GM12878 (cell line): ENCODE data around the gene CCDC149.

ENCODE experiments used
- POLR2A ChIP-seq: IDR thresholded peaks from 2 replicates; pipeline ENCODE4 v1.6.1; 2011; ENCODE audit warnings: low read depth, mild to moderate bottlenecking, low read length
- TCF3 ChIP-seq: IDR thresholded peaks from 2 replicates; pipeline ENCODE4 v1.6.1; 2012; ENCODE audit warnings: low read depth, mild to moderate bottlenecking, low read length, borderline replicate concordance; ENCODE audit not compliant: insufficient read depth
- ZNF217 ChIP-seq: fragments of 450-650 bp; IDR thresholded peaks from 2 replicates; pipeline ENCODE4 v1.6.1; 2017; ENCODE audit warnings: antibody characterized with exemption, mild to moderate bottlenecking
- TF ChIP-seq, protein P1 (sequence below), 3 experiments: IDR thresholded peaks in 2 of 3; conservative IDR thresholded peaks in 1 of 3; 2 replicates each; pipeline ENCODE4 v1.5.1; 2011; ENCODE audit warnings: low read depth in 3 of 3, low read length in 3 of 3, mild to moderate bottlenecking in 3 of 3, control low read depth in 2 of 3, moderate library complexity in 2 of 3, inconsistent platforms in 1 of 3, mixed read lengths in 1 of 3; ENCODE audit not compliant: control insufficient read depth in 2 of 3, insufficient read depth in 1 of 3; ENCODE audit errors: extremely low read depth in 1 of 3

DNA sequence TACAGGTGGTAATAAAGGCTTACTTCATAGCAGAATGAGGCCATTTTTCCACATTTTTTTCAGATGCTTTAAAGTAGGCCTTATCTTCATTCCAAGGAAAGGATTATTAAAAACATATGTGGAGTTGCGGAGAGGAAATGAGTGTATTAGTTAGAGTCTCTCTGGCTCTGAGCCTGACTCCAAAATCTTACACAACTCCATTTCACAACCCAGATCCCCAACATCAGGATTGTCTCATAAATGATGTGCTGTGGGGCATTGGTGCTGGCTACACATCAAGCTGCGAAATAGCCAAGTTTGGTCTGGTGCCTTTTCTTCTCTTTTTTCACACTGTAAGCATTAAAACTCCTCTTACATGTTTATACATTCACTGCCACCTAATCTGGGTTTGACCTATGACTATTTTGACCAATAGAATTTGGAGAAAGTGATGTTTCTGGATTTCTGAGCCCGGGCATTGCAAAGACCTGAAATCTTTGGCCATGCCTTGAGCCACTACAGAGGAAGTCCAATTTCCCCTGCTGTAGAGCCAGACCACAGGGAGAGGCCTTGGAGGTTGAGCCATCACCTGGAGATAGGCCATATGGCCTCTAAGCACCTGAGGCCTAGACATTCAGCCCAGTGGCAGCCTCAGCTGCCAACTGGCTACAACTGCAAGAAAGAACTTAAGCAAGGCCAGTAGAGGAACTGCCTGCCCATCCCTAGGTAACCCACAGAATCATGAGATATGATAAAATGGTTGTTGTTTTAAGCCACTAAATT lies 134.2 kb downstream of the CCDC149 start:
- TF ChIP-seq ZNF217 (no peak), POLR2A (no peak), TCF3 (no peak)
- TF ChIP-seq, protein P1, sequence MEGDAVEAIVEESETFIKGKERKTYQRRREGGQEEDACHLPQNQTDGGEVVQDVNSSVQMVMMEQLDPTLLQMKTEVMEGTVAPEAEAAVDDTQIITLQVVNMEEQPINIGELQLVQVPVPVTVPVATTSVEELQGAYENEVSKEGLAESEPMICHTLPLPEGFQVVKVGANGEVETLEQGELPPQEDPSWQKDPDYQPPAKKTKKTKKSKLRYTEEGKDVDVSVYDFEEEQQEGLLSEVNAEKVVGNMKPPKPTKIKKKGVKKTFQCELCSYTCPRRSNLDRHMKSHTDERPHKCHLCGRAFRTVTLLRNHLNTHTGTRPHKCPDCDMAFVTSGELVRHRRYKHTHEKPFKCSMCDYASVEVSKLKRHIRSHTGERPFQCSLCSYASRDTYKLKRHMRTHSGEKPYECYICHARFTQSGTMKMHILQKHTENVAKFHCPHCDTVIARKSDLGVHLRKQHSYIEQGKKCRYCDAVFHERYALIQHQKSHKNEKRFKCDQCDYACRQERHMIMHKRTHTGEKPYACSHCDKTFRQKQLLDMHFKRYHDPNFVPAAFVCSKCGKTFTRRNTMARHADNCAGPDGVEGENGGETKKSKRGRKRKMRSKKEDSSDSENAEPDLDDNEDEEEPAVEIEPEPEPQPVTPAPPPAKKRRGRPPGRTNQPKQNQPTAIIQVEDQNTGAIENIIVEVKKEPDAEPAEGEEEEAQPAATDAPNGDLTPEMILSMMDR (IDR thresholded peaks at IDR 0.05 in 2 of 3, conservative IDR thresholded peaks at IDR 0.05 in 1 of 3; ENCODE audit: control insufficient read depth in 2 of 3, extremely low read depth in 1 of 3, insufficient read depth in 1 of 3, low read depth in 3 of 3, low read length in 3 of 3) = no peak
